Astrocyte (in vitro differentiated cells and primary cell): ENCODE measurements around the gene NRROS. TPM values are rescaled to one million over a fixed set of nuclear protein-coding genes. Genes with fewer than 3 reads are reported as not detected.

Experiments used
- DNase-seq: peaks from one replicate; pipeline ENCODE4 v3.0.0-alpha.2; 2010; ENCODE audit warnings: low read depth
- FAIRE-seq: peaks from 2 replicates; lab custom pipeline; 2011; peaks lifted over from hg19 to GRCh38; lab: Jason Lieb, UNC
- H2AFZ ChIP-seq: 2 replicates; pipeline ENCODE4 v1.6.0; 2012; ENCODE audit warnings: low read depth, low read length, inconsistent platforms
- H3K27ac ChIP-seq: 2 replicates; pipeline ENCODE4 v1.5.1; 2011; ENCODE audit warnings: low read depth, low read length, inconsistent platforms
- H3K27me3 ChIP-seq: 2 replicates; pipeline ENCODE4 v1.6.0; 2011; ENCODE audit warnings: low read length, inconsistent platforms; ENCODE audit not compliant: insufficient read depth
- H3K36me3 ChIP-seq: 2 replicates; pipeline ENCODE4 v1.5.1; 2011; ENCODE audit warnings: low read length, inconsistent platforms; ENCODE audit not compliant: insufficient read depth
- H3K4me1 ChIP-seq: 2 replicates; pipeline ENCODE4 v1.5.1; 2011; ENCODE audit warnings: low read length, inconsistent platforms; ENCODE audit not compliant: insufficient read depth
- H3K4me2 ChIP-seq: 2 replicates; pipeline ENCODE4 v1.6.0; 2012; ENCODE audit warnings: low read length, inconsistent platforms
- H3K4me3 ChIP-seq: 2 replicates; pipeline ENCODE4 v1.5.1; 2011; ENCODE audit warnings: low read depth, mild to moderate bottlenecking, low read length, inconsistent platforms; ENCODE audit not compliant: insufficient read depth
- H3K79me2 ChIP-seq: 2 replicates; pipeline ENCODE4 v1.6.0; 2012; ENCODE audit warnings: mild to moderate bottlenecking, low read length, inconsistent platforms; ENCODE audit not compliant: insufficient read depth
- H3K9ac ChIP-seq: 2 replicates; pipeline ENCODE4 v1.6.0; 2012; ENCODE audit warnings: mild to moderate bottlenecking, low read length, inconsistent platforms
- H3K9me3 ChIP-seq: 2 replicates; pipeline ENCODE4 v1.5.1; 2012; ENCODE audit warnings: low read depth, mild to moderate bottlenecking, low read length, inconsistent platforms; ENCODE audit not compliant: insufficient read depth
- H4K20me1 ChIP-seq: 2 replicates; pipeline ENCODE4 v1.6.0; 2012; ENCODE audit warnings: low read length, inconsistent platforms; ENCODE audit not compliant: insufficient read depth
- H3K27ac Mint-ChIP-seq: one replicate; pipeline ENCODE4 v1.8.0; 2021; ENCODE audit warnings: mild to moderate bottlenecking, mixed read lengths; ENCODE audit not compliant: unreplicated experiment
- H3K27me3 Mint-ChIP-seq: one replicate; pipeline ENCODE4 v1.8.0; 2021; ENCODE audit warnings: low read depth, mixed read lengths; ENCODE audit not compliant: unreplicated experiment
- H3K36me3 Mint-ChIP-seq: one replicate; pipeline ENCODE4 v1.8.0; 2021; ENCODE audit warnings: low read depth, mixed read lengths; ENCODE audit not compliant: unreplicated experiment
- H3K4me1 Mint-ChIP-seq: one replicate; pipeline ENCODE4 v1.8.0; 2021; ENCODE audit warnings: low read depth, mixed read lengths; ENCODE audit not compliant: unreplicated experiment
- H3K4me3 Mint-ChIP-seq: one replicate; pipeline ENCODE4 v1.8.0; 2021; ENCODE audit warnings: mild to moderate bottlenecking, moderate library complexity, mixed read lengths; ENCODE audit not compliant: unreplicated experiment
- H3K9me3 Mint-ChIP-seq: one replicate; pipeline ENCODE4 v1.8.0; 2021; ENCODE audit warnings: mild to moderate bottlenecking, mixed read lengths; ENCODE audit not compliant: unreplicated experiment
- EZH2 ChIP-seq: IDR thresholded peaks from 2 replicates; pipeline ENCODE4 v1.6.1; 2012; ENCODE audit warnings: mild to moderate bottlenecking, low read length, inconsistent platforms; ENCODE audit not compliant: insufficient read depth
- total RNA-seq: library from RNA; stranded (reverse); gene quantifications from 2 replicates; pipeline ENCODE4 v1.2.1, GENCODE V29; 2021
- TF ChIP-seq, protein P1 (sequence below): IDR thresholded peaks from 2 replicates; pipeline ENCODE4 v1.5.1; 2011; ENCODE audit warnings: low read depth, mild to moderate bottlenecking, inconsistent platforms, low read length, moderate library complexity; ENCODE audit not compliant: insufficient read depth

NRROS gene
- total RNA-seq, 1 donor from 2014 or later, result not detected

DNA sequence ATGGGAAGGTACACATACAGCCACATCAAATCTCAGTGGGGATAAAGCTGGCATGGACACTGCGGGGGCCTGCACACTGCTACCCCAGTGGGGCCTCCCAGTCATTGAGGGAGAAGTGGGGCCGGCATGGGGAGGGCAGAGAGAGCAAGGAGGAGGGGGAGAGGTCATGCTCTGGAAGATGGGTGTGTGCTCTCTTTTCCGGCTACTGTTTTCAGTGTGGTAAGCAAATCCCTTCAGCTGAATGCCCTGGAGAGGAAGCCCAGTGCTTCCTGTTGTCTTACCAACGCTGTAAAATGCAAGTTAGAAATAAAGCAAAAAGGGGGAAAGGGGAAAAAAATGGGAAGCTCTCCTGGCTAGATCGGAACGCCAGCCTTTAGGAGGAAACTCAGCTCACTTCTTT is 30.8 kb downstream of the NRROS start:
- FAIRE-seq, result no peak
- Histone ChIP-seq H3K9me3 (no peaks in the 10 kb centered on the region), H3K9ac (no peak overlapping the region), H3K4me2 (no peak overlapping the region), H4K20me1 (no peaks in the 10 kb centered on the region), H3K79me2 (no peaks in the 10 kb centered on the region), H3K27ac (no peak overlapping the region), H3K4me1 (no peaks in the 10 kb centered on the region), H3K27me3 (peaks cover 16% of the 10 kb centered on the region), H2AFZ (no peak overlapping the region), H3K36me3 (no peaks in the 10 kb centered on the region), H3K4me3 (no peak overlapping the region)
- Mint-ChIP-seq H3K36me3 (no peaks in the 10 kb centered on the region), H3K4me1 (peaks cover 10% of the 10 kb centered on the region), H3K27me3 (peaks cover 6% of the 10 kb centered on the region), H3K4me3 (no peak overlapping the region), H3K9me3 (peaks cover 2% of the 10 kb centered on the region), H3K27ac (no peak overlapping the region)
- no peak for TF ChIP-seq EZH2
- TF ChIP-seq, protein P1, sequence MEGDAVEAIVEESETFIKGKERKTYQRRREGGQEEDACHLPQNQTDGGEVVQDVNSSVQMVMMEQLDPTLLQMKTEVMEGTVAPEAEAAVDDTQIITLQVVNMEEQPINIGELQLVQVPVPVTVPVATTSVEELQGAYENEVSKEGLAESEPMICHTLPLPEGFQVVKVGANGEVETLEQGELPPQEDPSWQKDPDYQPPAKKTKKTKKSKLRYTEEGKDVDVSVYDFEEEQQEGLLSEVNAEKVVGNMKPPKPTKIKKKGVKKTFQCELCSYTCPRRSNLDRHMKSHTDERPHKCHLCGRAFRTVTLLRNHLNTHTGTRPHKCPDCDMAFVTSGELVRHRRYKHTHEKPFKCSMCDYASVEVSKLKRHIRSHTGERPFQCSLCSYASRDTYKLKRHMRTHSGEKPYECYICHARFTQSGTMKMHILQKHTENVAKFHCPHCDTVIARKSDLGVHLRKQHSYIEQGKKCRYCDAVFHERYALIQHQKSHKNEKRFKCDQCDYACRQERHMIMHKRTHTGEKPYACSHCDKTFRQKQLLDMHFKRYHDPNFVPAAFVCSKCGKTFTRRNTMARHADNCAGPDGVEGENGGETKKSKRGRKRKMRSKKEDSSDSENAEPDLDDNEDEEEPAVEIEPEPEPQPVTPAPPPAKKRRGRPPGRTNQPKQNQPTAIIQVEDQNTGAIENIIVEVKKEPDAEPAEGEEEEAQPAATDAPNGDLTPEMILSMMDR, result no peak
- no peak for DNase-seq

DNA sequence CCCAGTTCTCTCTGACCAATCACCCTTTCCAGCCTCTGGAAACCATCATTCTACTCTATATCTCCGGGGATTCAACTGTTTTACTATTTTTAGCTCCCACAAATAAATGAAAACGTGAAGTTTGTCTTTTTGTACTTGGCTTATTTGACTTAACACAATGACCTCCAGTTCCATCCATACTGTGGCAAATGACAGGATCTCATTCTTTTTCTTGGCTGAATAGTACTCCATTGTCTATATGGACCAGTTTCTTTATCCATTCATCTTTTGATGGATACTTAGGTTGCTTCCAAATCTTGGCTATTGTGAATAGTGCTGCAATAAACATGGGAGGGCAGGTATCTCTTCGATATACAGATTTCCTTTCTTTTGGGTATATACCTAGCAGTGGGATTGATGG is 34.1 kb downstream of the NRROS start:
- FAIRE-seq, result no peak

DNA sequence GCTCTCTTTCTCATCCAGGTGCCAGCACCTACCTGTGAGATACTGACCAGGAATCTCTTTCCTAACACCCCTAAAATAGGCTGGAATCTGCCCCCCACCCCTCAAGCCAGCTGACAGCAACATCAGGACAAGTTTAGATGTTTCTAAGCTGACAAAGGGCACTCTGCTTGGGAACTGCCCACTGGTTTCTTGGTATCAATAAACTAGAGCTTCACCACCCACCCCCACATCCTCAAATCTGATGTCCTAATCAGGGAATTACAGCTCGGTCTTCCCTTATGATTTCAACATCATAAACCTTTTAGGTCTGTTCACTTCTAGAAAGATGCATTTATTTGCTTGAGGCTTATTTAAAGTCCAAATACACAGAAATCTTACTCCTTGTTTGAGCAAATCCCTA is 37.9 kb downstream of the NRROS start:
- Histone ChIP-seq H3K9ac (no peak overlapping the region), H3K27me3 (peaks cover 27% of the 10 kb centered on the region), H2AFZ (no peak overlapping the region), H3K79me2 (no peaks in the 10 kb centered on the region), H3K4me1 (no peaks in the 10 kb centered on the region), H4K20me1 (no peaks in the 10 kb centered on the region), H3K4me3 (no peak overlapping the region), H3K9me3 (no peaks in the 10 kb centered on the region), H3K36me3 (no peaks in the 10 kb centered on the region), H3K4me2 (no peak overlapping the region), H3K27ac (no peak overlapping the region)
- no peak for TF ChIP-seq EZH2
- TF ChIP-seq, protein P1, result no peak
- FAIRE-seq (no peak), DNase-seq (no peak)
- H3K27me3 Mint-ChIP-seq, result peaks cover 9% of the 10 kb centered on the region
- H3K9me3 Mint-ChIP-seq, result peaks cover 2% of the 10 kb centered on the region
- H3K36me3 Mint-ChIP-seq, result no peaks in the 10 kb centered on the region
- H3K4me1 Mint-ChIP-seq, result no peaks in the 10 kb centered on the region
- H3K27ac Mint-ChIP-seq, result no peak overlapping the region
- no peak overlapping the region for H3K4me3 Mint-ChIP-seq

More for the DNA sequence above, 34.1 kb downstream of the NRROS start:
- Histone ChIP-seq H3K9ac (no peak overlapping the region), H3K36me3 (no peaks in the 10 kb centered on the region), H3K4me3 (no peak overlapping the region), H3K27me3 (peaks cover 25% of the 10 kb centered on the region), H3K9me3 (no peaks in the 10 kb centered on the region), H3K79me2 (no peaks in the 10 kb centered on the region), H3K4me2 (no peak overlapping the region), H2AFZ (no peak overlapping the region), H3K4me1 (no peaks in the 10 kb centered on the region), H3K27ac (no peak overlapping the region), H4K20me1 (no peaks in the 10 kb centered on the region)
- H3K27ac Mint-ChIP-seq, result no peak overlapping the region
- no peaks in the 10 kb centered on the region for H3K36me3 Mint-ChIP-seq
- no peak for TF ChIP-seq EZH2
- TF ChIP-seq, protein P1, result no peak
- peaks cover 2% of the 10 kb centered on the region for H3K9me3 Mint-ChIP-seq
- DNase-seq, result no peak
- no peak overlapping the region for H3K4me3 Mint-ChIP-seq
- peaks cover 2% of the 10 kb centered on the region for H3K4me1 Mint-ChIP-seq
- peaks cover 12% of the 10 kb centered on the region for H3K27me3 Mint-ChIP-seq
